Fibroblast of villous mesenchyme (primary cell): ENCODE results near the gene ZNF528. TPM values are rescaled to one million over a fixed set of nuclear protein-coding genes. Genes with fewer than 3 reads are reported as not detected.

Experiments used
- DNase-seq: peaks from one replicate; pipeline ENCODE4 v3.0.0-alpha.2; 2010; ENCODE audit warnings: low read depth
- H3K4me3 ChIP-seq: 2 replicates; pipeline ENCODE4 v1.5.1; 2011; ENCODE audit warnings: low read depth, mild to moderate bottlenecking, low read length
- CTCF ChIP-seq: IDR thresholded peaks from 2 replicates; pipeline ENCODE4 v1.5.1; 2012; ENCODE audit warnings: low read depth, mild to moderate bottlenecking, low read length; ENCODE audit not compliant: insufficient read depth
- small RNA-seq: library from RNA; depleted of rRNA; stranded (forward); fragments of <200 nt; gene quantifications from one replicate; pipeline ENCODE3, GENCODE V24; 2012
- total RNA-seq: library from RNA; depleted of rRNA; stranded (reverse); fragments of >200 nt; gene quantifications from 2 replicates; pipeline ENCODE4 v1.2.3, GENCODE V29; 2012

The ZNF528 gene
- total RNA-seq, 1 donor, result 22.0 TPM

- H3K4me3 ChIP-seq, result peak within 1 kb of the TSS; percentile 85
- peak; percentile 16 for TF ChIP-seq CTCF
These were observed 55.9 kb downstream of the ZNF528 start, which contains the start of gene ZNF578 for GRCh38 chr19:52453324-52454094. ZNF578 (plus strand) TSS chr19:52453553; CDS start chr19:52501846, 48,293 bp downstream.

GRCh38 chr19:52464798-52465470 is 67.3 kb downstream of the ZNF528 start:
- H3K4me3 ChIP-seq, result no peak overlapping the region
- TF ChIP-seq CTCF, result no peak
- DNase-seq, result no peak

More at GRCh38 chr19:52453324-52454094, 55.9 kb downstream of the ZNF528 start, which contains the start of gene ZNF578:
- DNase-seq, result peak; percentile 85

Small RNA genes within 50 kb of the gene (small RNA-seq; reads per million reads assigned to genes)
- not detected for gene AC010332.1

Other genes starting within 250 kb of the ZNF528 start
- 7.1 and 11.7 TPM in 2 replicates for gene ZNF836, start 226.2 kb upstream of the ZNF528 start, total RNA-seq
- 122 and 166 TPM in 2 replicates for gene PPP2R1A, start 207.8 kb upstream of the ZNF528 start, total RNA-seq
- 6.4 and 12.1 TPM in 2 replicates for gene ZNF766, start 128.3 kb upstream of the ZNF528 start, total RNA-seq
- 6.4 and 8.2 TPM in 2 replicates for gene ZNF480, start 100.7 kb upstream of the ZNF528 start, total RNA-seq
- 0.97 and 2.2 TPM in 2 replicates for gene ZNF610, start 61.6 kb upstream of the ZNF528 start, total RNA-seq
- gene ZNF880, start 27.9 kb upstream of the ZNF528 start, total RNA-seq, result 21.6 and 30.0 TPM in 2 replicates
- under 0.01 TPM in 1 of 2 replicates, not detected in the other for gene ZNF534, start 31.3 kb downstream of the ZNF528 start, total RNA-seq
- 1.6 and 3.9 TPM in 2 replicates for gene ZNF578, start 55.7 kb downstream of the ZNF528 start, total RNA-seq
- 11.3 and 23.3 TPM in 2 replicates for gene ZNF808, start 129.8 kb downstream of the ZNF528 start, total RNA-seq
- 10.6 and 17.7 TPM in 2 replicates for gene ZNF701, start 172.4 kb downstream of the ZNF528 start, total RNA-seq
- gene ZNF83, start 240.5 kb downstream of the ZNF528 start, total RNA-seq, result 39.3 and 47.1 TPM in 2 replicates